NCI-H146 treated with DMSO at 0.1 percent for 48 hours (cell line): Measurements from ENCODE around the gene SPI1.

Experiments
- DNase-seq: peaks from one replicate; lab custom pipeline; 2025; ENCODE audit not compliant: unreplicated experiment; lab: John Stamatoyannopoulos, UW

SPI1 gene

DNA sequence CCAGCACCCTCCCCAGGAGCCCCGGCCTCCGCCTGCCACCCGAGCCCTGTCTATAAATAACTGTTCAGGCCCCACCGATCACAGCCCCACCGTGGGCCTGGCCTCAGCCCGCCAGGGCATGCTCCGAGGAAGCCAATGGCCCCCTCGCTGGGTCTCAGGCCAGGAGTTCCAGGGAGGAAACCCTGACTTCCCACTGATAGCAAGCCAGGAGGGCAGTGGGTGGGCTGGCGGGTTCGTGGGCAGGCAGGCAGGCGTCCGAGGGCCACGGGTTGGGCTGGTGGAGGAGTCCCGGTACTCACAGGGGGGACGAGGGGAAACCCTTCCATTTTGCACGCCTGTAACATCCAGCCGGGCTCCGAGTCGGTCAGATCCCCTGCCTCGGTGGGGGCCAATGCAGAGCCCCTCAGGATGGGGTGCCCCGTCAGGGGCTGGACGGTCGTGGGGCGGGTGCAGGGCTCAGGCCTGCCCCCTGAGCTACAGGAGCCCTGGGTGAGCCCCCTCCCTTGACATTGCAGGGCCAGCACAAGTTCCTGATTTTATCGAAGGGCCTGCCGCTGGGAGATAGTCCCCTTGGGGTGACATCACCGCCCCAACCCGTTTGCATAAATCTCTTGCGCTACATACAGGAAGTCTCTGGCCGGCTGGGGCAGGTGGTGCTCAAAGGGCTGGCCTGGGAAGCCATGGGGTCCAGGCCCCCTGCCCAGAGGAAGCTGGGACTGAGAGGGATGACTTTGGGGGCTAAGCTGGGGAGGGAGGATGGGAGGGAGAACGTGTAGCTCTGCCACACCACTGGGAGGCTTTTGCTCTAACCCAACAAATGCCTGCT is at the start of gene SPI1:
Gene SPI1 (minus strand): TSS at position 538 of the 826 bp plus-strand sequence. CDS start 194 bp downstream, at position 344.
- no peak for DNase-seq

DNA sequence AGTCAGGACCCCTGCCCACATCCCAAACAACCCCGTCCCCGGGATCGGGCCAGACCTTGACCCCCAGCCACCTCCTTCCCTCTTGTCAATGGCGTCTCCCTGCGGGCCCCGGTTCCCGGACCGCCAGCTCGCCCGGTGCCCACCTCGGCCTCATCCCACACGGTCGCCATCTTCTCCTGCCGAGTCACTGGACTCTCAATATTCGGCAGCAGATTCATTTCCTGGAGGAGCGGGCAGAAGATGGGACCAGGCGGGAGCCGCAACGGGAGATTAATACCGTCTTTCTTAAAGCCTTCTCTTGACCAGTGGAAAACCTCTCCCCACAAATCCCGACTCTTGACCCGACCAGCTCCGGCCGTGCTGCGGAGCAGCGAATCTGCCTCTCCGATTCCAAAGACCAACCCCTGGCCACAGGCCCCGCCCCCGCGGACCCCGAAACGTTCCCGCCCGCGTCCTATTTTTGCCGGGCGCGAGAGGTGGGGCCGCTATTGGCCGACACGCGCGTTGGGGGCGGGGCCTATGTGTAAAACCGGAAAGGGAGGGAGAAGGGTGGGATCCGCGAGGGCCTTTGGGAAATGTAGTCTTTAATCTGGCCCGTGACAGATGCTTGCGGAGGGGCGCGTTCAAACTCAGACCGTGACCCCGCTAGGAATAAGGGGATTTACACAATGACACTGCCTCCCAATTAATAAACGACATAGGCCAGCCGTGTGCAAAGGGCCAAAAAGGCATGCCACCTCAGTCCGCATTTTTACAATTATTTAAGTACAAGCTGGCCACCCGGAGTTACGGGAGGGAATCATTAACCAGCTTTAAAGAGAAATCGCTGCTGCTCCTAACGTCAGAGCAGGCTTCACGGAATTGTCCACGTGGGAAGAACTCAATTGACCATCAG is 48.0 kb upstream of the SPI1 start, which contains the start of gene PSMC3:
Gene PSMC3 (minus strand): TSS at position 378 of the 895 bp plus-strand sequence. CDS start 160 bp downstream, at position 218.
- peak; percentile 95 for DNase-seq

DNA sequence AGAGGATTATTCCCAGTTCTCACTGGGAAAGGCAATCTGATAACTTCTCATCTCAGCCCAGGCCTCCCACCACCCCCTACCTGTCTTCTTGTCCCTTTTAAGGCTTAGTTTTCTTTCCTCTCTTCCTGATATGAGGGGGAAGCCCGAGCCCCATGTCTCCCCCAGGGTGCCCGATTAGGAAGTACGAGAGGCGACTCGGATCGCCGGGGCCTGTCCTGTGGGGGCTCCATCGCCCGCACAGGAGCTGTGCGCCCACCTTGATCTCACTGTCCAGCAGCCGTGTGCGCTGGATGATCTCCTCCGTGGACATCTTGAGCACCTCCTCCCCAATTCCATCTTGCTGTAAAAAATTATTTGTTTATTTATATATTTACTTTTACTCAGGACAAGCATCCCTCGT is 47.3 kb upstream of the SPI1 start:
- DNase-seq: no peak

DNA sequence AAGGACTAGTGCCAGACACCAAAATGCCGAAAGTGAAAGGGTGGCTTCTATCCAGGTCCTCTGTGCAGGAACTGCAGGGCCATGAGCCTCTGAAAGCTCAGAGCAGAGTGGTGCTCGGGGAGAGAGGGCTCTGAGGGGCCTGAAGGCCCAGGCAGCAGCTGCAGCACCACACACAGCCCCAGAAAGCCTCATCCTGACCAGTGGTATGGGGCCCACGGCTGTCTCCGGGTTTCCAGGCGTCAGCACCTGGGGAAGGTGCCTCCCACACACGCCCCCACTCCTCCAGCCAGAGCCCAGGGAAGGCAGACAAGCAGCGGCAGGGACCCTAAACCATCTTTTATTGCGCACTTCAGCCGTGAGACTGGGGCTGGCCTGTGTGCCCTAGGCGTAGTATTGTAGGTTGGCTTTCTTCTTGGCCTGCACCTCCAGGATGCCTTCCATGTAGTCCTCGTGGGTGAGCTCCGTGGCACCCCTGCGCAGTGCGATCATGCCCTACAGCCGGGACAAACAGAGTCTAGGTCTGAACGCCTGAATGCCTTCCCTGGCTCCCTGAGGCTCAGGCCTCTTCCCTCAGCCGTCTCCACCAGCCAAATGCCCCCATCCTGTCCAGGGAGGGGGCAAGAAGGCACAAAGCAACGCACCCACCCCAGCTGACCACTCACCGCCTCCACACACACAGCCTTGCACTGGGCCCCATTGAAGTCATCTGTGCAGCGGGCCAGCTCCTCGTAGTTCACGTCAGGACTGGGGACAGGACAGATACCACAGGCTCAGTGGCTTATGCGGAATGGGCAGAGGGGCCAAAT is 40.3 kb upstream of the SPI1 start:
- no peak for DNase-seq

DNA sequence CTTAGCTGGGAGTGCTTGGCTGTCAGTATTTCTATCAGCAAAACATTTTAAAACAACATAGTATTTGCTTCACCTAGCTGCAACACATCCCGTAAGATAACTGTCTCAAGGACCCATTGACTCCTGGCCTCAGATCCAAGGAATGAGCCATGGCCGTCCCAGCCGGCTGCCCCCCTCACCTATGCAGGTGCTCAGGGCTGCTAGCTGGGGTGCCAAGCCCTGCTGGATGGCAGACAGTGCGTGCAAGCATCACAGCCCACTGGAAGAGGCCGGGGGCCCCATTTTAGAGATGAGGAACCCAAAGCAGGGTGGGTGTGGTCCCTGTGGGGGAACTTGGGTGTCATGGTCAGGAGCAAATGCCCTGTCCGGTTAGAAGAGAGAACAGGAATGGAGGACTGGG is 39.4 kb upstream of the SPI1 start:
- DNase-seq: no peak

DNA sequence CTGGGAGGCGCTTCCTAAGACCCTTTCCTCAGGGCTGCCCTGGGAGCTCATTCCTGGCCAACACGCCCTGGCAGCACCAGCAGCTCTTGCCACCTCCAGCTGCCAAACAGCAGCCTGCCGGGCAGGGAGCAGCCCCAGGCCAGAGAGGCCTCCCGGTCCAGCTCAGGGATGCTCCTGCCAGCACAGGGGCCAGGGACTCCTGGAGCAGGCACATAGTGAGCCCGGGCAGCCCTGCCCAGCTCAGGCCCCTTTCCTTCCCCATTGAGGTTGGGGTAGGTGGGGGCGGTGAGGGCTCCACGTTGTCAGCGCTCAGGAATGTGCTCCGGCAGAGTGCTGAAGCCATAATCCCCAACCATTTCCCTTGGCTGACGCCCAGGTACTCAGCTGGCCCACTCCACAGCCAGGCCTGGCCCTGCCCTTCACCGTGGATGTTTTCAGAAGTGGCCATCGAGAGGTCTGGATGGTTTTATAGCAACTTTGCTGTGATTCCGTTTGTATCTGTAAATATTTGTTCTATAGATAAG is 37.7 kb upstream of the SPI1 start:
- no peak for DNase-seq

DNA sequence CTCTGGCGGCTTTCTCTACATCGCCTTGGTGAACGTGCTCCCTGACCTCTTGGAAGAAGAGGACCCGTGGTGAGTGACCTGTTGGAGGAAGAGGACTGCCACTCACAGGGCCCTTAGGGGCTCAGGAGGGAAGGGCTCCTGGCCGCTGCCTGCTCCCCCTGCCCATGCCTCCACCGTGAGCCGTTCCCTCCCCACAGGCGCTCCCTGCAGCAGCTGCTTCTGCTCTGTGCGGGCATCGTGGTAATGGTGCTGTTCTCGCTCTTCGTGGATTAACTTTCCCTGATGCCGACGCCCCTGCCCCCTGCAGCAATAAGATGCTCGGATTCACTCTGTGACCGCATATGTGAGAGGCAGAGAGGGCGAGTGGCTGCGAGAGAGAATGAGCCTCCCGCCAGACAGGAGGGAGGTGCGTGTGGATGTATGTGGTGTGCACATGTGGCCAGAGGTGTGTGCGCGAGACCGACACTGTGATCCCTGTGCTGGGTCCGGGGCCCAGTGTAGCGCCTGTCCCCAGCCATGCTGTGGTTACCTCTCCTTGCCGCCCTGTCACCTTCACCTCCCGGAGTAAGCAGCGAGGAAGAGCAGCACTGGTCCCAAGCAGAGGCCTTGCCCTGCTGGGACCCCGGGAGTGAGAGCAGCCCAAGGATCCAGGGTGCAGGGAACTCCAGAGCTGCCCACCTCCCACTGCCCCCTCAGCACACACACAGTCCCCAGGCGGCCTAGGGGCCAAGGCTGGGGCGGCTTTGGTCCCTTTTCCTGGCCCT is 36.9 kb upstream of the SPI1 start:
- DNase-seq: no peak

DNA sequence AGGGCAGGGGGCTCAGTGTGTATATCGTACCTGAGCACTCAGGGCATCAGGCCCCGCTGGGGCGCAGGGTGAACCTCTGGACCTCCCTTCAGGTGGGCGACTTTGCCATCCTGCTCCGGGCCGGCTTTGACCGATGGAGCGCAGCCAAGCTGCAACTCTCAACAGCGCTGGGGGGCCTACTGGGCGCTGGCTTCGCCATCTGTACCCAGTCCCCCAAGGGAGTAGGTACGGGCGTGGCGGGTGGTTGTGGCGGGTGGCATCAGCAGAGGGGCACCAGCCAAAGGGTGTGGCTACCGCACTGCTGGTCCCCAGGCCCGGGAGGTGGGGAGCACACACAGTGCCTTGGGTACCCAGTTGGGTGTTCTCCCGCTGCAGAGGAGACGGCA is 36.3 kb upstream of the SPI1 start:
- no peak for DNase-seq

DNA sequence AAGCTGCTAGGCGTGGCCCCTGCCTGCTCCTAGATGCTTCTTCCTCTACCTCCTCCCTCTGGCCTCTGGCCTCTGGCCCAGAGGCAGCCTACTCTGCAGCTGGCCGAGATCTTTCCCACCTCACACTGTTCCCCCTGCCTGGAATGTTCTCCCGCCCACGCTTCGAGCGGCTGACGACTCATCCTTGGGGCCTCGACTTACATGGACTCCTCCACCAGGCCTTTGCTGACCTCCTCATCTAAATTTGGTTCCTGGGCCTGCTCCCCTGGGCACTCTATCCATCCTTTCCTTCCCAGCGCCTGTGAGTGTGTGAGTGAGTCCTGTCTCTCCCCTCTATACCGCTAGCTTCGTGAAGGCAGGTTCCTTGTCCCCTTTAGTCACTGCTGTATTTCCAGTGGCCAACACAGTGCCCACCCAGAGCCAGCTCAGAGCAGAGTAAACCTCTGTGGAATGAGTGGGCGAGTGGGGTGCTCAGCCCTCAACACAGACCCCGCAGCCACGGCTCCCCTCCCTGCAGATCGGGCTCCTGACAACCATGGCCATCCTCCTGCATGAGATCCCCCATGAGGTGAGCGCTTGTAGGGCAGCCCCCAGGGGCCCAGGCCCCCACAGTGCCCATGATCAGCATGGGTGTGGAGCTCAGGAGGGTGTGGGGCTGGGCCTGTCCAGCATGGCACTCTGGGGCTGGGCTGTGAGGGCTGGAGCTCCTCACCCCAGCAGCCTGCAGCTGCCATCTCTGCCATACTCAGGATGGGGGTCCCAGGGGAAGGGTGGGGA is 35.7 kb upstream of the SPI1 start:
- DNase-seq: no peak

DNA sequence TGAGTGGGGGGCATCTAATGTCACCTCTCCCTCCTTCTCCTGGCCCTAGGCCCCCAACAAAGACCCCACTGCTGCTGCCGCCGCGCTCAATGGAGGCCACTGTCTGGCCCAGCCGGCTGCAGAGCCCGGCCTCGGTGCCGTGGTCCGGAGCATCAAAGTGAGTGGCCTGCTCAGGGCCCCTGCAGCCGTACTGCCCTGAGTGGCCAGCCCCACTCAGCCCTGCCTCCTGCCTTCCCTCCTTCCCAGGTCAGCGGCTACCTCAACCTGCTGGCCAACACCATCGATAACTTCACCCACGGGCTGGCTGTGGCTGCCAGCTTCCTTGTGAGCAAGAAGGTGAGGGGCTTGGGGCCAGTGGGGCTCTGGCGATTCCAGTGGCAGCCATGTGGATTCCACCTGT is 35.0 kb upstream of the SPI1 start:
- DNase-seq: no peak

DNA sequence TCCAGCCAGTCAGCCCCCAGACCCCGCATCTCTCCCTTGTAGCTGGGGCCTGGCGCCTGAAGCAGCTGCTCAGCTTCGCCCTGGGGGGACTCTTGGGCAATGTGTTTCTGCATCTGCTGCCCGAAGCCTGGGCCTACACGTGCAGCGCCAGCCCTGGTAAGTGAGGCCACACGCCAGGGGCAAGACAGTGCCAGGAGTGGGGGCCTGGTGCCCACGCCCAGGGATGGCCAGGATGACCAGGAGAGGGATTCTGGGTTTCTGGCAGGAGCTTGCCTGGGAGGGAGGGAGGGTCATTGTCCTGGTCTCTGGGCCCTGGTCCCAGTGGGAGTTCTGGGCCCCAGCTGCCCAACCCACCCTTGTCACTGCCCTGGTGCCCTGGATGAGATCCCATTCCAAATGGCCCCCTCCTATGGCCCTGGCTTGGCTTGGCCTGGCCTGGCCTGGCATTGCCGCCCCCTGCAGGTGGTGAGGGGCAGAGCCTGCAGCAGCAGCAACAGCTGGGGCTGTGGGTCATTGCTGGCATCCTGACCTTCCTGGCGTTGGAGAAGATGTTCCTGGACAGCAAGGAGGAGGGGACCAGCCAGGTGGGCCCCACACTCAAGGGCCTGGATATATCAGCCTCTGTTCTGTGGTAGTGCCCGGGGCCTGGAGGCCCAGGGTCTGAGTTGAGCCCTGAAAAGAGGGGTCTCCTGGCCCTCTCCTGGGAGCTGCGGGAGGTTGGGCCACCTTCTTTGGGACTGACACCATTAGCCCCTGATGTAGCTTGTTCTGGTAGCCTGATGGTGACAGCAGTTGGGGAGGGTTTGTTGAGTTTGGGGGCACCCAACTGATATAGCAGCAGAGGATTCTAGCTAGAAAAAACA is 33.8 kb upstream of the SPI1 start:
- DNase-seq: no peak

DNA sequence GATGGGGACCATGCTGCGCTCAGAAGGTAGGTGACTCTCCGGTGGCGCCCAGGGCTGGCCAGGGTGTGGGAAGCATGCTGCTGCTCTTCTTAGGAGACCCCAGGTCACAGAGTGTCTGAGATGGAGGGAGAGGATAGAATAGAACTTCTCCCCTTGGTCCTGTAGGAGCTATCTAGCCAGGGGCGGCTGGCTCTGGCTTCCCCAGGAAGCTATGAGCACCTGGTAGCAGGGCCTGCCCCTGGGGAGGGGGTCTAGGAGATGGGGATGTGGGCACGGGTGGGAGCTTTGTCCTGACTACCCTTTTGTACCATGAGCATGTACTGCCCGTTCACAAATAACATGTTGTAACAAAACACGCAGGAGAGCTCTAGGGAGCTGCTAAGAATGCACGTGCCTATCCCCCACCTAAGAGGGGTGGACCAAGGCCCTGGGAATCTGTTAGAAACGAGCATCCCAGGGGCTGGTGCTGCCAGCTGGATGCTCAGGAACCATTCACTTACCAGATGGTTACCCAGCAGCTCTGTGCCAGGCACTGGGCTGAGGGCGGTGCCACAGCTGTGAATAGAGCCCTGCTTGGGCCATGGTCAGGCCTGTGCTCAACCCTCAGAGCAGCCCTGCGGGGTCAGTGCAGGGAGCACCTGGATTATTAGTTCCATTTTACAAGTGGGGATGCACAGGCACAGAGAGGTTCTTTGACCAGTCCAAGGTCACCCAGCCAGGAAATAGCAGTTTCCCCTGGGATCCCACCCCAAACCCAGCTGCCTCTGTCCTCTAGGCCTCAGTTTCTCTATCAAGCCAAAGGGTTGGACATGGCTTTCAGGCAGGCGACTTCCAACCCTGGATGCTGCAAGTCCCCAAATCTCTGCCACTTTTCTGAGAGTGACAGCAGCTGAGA is 32.3 kb upstream of the SPI1 start:
- no peak for DNase-seq

DNA sequence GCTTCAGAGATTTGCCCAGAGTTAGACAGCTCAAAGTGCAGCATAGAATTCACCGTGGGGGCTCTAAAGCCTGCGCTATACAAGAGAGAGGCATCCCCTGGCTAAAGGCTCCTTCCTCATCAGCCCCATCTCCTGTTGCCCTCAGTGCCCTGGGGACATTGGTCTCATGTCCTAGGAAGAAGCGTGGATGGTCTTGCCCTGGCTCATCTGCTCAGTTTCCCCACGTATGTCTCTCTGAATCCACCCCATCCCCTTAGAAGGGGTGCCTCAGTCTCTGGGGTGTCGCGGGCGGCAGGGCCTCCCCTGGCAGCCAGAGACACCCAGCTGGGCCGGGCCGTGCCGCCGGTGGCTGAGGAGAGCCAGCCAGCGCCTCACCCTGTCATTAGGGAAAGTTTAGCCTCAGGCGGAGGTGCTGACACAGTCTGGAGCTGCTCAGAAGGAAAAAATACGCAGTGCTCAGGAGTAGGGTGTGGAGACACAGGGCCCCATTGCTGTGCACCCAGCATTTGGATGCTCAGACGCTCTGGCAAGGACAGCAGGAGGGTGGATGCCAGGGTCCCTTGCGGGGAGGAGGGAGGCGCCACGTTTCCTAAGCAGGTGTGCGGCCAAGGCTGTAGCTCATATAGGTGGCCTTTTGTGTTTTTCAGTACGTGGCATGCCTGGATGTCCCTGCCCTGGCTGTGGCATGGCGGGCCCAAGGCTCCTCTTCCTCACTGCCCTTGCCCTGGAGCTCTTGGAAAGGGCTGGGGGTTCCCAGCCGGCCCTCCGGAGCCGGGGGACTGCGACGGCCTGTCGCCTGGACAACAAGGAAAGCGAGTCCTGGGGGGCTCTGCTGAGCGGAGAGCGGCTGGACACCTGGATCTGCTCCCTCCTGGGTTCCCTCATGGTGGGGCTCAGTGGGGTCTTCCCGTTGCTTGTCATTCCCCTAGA is 31.4 kb upstream of the SPI1 start:
- DNase-seq: no peak

DNA sequence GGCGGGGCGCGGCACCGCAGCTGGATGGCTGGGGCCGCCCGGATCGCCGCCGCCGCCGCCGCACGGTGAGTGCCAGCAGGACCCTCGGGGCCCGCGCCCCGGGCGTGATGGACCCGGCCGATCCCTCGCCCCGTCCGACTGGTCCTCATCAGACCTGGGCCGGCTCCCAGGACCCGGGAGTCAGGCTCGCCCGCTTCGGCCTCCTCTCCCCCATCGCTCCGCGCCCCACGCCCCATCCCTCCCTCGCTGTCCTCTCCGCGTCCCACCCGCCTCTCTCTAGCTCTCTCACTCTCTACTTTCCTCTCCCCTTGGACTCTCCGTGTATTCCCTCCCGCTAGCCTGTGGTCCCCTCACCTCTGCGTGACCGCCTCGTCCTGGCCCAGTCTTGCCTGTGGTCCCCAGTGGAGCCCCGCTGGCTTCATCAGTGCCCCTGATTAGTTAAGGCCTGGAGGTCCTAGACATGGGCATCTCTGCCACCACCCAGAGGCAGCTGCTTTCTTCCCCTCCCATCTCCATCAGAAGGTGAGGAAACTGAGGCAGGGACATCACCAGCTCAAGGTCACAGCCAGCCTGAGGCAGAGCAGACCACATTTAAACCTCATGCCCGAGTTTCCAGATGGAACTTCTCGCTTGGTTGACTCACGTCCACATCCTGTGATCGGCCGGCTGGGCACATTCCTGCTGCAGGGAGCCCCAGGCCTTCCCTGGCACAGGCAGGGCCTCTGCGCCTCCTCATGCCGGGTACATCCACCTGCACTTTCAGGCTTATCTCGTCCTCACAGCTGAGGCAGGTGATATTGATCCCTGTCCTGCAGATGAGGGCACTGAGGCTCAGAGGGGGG is 30.5 kb upstream of the SPI1 start:
- peak; percentile 13 for DNase-seq

DNA sequence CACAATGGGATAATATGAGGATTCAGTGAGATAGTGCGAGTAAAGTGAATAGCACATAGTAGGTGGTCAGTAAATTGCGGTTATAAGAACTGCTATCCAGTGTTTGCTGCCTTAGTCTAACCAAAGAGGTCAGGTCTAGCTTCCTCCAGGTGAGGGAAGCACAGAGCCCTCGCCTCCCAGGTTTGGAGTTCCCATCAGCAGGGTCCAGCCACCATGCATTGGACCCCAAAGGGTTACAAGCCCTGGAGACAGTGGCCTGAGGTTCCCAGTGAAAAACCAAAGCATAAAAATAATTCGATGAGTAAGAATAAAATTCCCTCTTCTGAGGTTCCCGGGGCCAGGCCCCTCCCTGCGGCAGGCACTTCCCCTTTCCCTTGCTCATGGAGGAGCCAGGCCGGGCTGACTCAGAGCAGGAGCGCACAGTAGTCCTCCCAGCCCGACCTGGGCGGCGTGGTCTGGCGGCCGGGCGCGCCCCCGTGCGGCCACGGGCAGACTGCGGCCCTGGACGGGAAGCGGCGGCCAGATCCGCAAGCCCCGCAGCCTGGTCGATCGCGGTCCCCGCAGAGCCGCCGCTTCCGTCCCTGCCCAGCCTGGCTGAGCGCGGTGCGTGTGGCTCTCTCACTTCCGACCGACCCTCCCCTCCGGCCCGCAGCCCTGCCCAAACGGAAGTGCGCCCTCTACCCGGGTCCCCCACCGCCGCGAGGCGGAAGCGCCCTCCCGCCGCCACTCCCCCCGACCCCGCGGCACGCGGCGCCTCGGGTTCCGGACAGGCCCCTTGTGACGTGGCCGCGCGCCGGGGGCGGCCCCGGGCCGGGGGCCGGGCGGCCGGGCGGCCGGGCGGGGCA is 29.6 kb upstream of the SPI1 start, which contains the start of gene SLC39A13:
Gene SLC39A13 (plus strand): TSS at position 845 of the 845 bp plus-strand sequence. CDS start 1,505 bp downstream, outside the sequence.
- DNase-seq: peak; percentile 80
